Stimulated activated CD8-positive, alpha-beta memory T cell treated with anti-CD3 and anti-CD28 coated beads, Interleukin-15, amount 100 ng/mL, for 1 hour (primary cell): ENCODE results near the gene CDH4.
"Not testable (repeated sequence)": the region's sequence is repeated elsewhere in the genome, so short reads cannot be mapped to it uniquely, and the experiment has no call there.

Experiments
- DNase-seq: peaks from one replicate; pipeline ENCODE4 v3.0.0-alpha.2; 2020; ENCODE audit warnings: low read depth

The CDH4 gene

DNA sequence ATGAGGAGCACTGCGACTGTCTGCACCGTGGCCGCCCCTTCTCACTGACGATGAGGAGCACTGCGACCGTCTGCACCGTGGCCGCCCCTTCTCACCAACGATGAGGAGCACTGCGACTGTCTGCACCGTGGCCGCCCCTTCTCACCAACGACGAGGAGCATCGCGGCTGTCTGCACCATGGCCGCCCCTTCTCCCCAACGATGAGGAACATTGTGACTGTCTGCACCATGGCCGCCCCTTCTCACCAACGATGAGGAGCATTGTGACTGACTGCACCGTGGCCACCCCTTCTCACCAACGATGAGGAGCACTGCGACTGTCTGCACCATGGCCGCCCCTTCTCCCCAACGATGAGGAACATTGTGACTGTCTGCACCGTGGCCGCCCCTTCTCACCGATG is 696.0 kb downstream of the CDH4 start:
- not testable (repeated sequence) for DNase-seq

DNA sequence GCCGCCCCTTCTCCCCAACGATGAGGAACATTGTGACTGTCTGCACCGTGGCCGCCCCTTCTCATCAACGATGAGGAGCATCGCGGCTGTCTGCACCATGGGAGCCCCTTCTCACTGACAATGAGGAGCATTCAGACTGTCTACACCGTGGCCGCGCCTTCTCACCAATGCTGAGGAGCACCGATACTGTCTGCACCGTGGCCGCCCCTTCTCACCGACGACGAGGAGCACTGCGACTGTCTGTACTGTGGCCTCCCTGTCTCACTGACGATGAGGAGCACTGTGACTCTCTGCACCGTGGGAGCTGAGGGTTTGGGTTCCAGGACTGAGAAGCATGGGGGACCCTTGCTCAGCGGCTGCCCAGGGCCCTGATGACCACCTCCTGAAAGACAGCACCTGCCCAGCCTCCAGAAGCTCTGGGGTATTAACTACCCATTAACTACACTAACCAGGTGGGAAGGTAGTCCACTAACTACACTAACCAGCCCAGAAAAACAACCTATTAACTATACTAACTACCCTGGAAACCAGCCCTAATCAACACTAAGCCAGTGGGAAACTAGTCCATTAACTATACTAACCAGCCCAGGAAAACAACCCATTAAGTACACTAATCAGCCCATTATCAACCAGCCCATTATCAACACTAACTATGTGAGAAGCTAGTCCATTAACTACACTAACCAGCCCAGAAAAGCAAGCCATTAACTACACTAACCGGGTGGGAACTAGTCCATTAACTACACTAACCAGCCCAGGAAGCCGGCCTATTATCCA is 696.7 kb downstream of the CDH4 start:
- DNase-seq: no peak

GRCh38 chr20:61949363-61949713 is 697.3 kb downstream of the CDH4 start:
- DNase-seq: no peak

DNA sequence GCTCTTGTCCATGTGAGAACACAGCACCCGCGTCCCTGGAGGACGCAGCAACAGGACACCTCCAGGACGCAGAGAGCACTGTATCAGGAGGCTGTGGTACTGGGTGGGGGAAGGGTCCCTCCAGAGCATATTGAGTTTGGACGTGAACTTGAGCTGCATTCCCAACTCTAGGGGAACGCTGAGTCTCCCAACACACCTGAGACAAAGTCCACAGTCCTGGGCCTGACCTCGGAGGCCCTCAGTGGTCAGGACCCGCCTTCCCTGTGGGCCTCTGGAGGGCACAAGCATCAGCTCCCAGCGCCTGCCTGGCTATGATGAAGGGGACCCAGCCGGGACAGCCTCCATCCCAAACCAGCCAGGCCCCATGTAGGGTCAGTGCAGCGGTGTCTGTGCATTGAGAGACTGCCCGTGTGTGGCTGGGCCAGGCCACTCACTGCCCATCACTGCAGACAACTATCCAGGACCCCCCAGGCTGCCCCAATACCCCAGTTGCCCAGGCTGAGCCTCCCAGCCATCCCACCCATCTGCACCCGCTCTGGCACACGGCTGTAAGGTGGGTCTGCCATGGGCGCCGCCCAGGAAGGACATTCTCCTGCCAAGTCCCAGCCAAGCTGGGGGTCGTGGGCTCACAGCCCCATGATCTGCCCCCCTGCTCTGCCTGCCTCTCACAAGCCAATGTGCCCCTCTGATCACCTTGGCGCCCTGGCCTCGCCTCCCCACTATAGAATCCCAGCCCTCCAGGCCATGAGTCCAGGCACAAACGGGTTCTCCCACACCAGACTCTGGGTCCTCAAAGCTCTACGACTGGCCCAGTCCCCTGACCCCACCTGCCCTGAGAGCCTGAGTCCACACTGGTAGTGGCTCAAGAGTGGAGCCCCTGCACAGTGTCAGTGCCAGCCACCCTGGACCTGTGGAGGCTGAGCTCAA is 697.9 kb downstream of the CDH4 start:
- no peak for DNase-seq

- no peak for DNase-seq
These were observed 698.6 kb downstream of the CDH4 start for GRCh38 chr20:61950641-61951071.

- DNase-seq: no peak
These were observed 699.9 kb downstream of the CDH4 start for GRCh38 chr20:61951695-61952533.

- DNase-seq: no peak
These were observed 701.3 kb downstream of the CDH4 start for GRCh38 chr20:61953037-61954021.

DNA sequence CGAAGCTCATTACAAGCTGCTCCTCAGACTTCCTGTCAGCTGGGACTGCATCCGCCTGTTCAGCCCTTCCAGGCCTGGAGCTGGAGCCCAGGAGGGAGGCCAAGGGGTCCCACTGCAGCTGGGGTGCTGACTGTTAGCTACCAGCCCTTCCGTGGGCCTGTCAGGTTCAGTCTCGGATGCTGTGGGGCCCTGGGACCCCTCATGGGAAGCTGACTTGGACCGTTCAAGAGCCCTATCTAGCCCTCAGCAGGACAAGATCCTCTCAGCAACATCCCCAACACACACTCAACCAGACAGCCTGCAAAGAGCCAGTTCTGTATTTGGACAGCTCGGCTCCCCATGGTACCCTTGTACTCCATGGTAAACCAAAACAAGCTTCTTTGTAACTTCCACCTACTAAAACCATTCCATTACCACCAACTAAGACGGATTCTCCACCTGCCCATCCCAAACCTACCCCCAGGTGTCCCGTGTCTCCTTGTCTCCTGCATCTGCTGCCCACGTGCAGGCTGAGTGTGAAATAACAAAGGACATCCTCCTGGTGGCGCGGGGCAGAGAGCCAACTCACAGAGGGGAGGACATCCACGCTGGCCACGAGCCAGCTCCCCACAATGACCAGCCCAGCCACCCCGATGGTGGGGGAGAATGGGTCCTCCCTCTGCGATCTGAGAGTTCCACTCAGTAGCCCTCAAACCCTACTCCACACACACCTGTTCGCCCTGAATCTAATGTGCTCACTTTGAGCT is 702.4 kb downstream of the CDH4 start:
- DNase-seq: no peak

GRCh38 chr20:61955668-61956395 is 703.8 kb downstream of the CDH4 start:
- DNase-seq: no peak

DNA sequence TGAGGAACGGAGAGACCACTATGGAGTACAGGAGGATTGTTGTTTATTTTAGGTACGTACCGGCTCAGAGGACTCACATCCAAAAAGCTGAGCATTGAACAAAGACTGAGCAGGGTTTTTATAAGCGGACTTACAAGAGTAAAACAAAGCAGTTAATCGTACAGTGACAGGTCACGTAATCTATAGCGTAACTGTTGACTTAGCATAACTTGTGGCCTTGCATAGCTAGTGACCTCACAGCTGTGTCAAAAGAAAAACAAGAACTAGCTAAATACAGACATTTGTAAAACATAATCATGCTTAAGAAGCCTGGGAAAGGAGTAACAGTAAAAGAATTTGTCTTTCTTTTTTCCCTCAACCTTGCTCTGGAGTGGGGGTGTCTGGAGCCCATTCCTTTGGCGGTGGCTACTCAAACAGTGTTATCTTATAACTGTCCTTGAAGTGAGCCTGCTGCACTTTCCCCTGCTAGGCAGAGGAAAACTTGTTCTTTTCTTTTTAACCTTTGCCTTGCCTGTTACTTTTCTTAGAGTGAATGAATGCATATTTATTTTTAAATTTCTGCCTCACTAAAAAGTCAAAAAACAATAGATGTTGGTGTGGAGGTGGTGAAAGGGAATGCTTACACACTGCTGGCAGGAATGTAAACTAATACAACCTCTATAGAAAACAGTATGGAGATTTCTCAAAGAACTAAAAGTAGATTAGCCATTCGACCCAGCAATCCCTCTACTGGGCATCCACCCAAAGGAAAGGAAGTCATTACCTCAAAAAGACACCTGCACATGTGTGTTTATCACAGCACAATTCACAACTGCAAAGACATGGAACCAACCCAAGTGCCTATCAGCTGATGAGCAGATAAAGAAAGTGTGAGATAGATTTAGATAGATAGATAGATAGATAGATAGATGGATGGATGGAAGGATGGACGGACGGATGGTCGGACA is 704.6 kb downstream of the CDH4 start:
- no peak for DNase-seq

DNA sequence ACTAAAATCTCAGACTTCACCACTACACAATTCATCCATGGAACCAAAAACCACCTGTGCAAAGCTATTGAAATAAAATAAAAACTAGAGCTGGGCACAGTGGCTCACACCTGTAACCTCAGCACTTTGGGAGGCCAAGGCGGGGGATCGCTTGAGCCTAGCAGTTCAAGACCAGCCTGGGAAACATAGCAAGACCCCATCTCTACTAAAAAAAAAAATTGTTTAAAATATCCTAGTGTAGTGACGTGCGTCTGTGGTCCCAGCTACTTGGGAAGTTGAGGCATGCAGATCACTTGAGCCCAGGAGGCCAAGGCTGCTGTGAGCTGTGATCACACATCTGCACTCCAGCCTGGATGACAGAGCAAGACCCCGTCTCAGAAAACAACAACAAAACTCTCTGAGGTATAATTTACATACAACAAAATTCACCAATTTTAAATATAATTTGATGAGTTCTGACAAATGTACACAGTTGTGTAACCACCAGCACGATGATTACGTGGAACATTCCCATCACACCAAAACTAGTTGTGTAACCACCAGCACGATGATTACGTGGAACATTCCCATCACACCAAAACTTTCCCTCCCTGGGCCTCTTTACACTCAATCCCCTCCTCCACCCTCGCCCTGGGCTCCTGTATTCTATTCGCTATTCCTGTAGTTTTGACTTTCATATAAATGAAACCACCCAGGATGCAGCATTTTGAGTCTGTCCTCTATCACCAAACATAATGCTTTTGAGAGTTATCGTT is 706.1 kb downstream of the CDH4 start:
- DNase-seq: no peak

DNA sequence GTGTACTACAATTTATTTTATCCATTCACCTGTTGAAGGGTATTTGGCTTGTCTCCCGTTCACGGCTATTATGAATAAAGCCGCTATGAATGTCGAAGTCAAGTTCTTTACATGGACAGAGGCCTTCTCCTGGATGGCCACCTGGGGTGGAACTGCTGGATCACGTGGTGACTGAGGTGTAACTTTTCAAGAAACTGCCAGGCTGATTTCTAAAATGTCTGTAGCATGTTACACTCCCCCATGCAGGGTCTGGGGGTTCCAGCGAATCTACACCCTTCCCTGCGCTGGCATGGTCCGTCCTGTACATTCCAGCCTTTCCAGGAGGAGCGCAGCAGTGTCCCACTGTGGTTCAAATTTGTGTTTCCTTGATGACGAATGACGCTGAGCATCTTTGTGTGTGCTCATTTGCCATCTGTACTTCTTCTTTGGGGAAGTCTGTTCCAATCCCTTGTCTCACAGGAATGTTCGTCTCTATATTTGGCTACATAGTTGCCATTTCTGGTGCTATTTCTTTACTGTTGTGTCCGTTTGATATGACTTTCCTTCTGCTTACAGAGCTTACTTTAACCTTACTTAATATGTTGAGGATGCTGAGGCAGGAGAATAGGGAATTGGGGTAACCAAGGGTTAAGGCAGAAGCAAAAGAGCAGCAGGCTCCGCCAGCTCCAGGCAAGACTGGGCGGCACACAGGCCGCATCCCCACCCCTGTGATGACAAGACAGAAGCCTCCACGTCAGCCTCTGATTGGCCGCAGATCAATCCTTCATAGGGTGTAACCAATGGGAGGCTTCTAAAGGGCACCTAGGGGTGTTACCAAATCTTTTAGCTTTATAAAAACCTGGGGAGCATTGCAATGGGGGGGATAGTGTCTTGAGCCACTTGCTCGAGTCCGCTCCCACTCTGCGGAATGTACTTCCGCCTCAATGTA is 707.0 kb downstream of the CDH4 start:
- DNase-seq: no peak

DNA sequence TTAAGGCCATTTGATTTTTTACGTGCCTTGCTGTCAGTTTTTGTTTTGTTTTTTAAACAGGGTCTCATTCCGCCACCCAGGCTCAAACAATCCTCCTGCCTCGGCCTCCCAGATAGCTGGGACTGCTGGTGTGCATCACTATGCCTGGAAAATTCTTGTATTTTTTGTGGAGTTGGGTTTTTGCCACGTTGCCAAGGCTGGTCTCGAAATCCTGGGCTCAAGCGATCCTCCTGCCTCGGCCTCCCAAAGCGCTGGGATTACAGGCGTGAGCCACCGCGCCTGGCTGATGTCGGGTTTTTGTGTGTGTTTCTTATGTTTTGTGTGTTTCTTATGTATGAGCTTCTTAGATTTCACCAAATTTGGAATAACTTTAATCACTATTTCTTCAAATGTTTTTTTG is 708.8 kb downstream of the CDH4 start:
- no peak for DNase-seq

DNA sequence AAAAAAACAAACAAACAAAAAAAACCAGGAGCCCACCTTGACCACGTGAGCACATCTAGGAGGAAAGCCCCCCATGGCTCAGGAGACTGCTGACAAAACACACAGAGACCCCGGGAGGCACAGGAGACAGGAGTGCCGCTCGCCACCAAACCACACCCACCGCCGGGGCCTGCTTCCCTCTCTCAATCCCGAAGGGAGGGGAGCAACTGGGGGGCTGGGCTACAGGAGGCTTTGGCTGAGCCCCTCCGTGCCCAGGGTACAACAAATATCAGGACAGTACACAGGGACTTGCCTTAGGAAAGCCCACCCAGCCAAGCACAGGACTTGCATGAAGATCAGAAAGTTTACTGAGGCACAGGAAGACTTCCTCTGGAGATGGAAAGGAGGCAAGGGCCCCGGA is 711.1 kb downstream of the CDH4 start:
- no peak for DNase-seq

DNA sequence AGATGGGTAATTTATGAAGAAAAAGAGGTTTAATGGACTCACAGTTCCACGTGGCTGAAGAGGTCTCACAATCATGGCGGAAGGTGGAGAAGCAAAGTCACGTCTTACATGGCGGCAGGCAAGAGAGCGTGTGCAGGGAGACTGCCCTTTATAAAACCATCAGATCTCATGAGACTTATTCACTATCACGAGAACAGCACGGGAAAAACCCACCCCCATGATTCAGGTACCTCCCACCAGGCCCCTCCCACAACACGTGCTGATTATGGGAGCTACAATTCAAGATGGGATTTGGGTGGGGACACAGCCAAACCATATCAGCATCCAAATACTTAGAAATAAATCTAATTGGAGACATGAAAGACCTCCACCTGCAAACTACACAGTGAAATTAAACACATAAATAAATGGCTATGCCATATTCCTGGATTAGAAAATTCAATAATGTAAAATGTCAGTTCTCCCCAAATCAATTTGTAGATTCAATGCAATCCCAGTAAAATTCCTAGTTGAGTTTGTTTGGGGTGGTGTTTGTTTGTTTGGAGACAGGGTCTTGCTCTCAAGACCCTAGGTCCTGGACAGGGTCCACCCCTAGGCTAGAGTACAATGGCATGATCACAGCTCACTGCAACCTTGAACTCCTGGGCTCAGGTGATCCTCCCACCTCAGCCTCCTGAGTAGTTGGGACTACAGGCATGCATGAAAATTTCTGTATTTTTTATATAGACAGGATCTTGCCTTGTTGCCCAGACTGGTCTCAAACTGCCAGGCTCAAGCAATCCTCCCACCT is 712.0 kb downstream of the CDH4 start:
- DNase-seq: no peak
